ENCODE data around the gene AUNIP. TPM values are rescaled to one million over a fixed set of nuclear protein-coding genes. Genes with fewer than 3 reads are reported as not detected.

The AUNIP gene
- total and polyA plus RNA-seq, 2 experiments from 2014 or later, result 2.2 to 2.3 TPM

GRCh38 chr1:25836695-25837094 lies 22.6 kb downstream of the AUNIP start:
- Histone ChIP-seq H3K27me3 (replicated peaks; ENCODE audit: insufficient read depth) (no peaks in the 10 kb centered on the region), H3K79me2 (ENCODE audit: insufficient read depth) (peaks cover 8% of the 10 kb centered on the region; the same call in 1 of the 2 replicates), H2AFZ (no peak overlapping the region), H3K9ac (no peak overlapping the region), H3K9me3 (ENCODE audit: low read depth) (no peaks in the 10 kb centered on the region), H3K4me3 (no peak overlapping the region), H3K4me2 (ENCODE audit: unreplicated experiment) (no peak overlapping the region), H3K4me1 (ENCODE audit: insufficient read depth) (no peaks in the 10 kb centered on the region), H3F3A (ENCODE audit: insufficient read depth) (peaks cover 4% of the 10 kb centered on the region; the same call in 1 of the 2 replicates), H3K36me3 (ENCODE audit: low read depth) (peaks cover 25% of the 10 kb centered on the region), H3K9me2 (ENCODE audit: insufficient read depth) (no peaks in the 10 kb centered on the region), H3K27ac (no peak overlapping the region), H4K20me1 (ENCODE audit: insufficient read depth) (no peaks in the 10 kb centered on the region)
- DNase-seq, result peak; percentile 20
- no peak for TF ChIP-seq EZH2 (IDR thresholded peaks at IDR 0.05; ENCODE audit: insufficient read depth, poor library complexity, severe bottlenecking)
- TF ChIP-seq EZH2phosphoT487 (IDR thresholded peaks at IDR 0.05; ENCODE audit: insufficient read depth, low read depth), result no peak
- 82 to 90% methylated on average over 3 of the region's 3 CpGs for WGBS, 2 experiments (ENCODE audit: low coverage in 1 of 2, low lambda C conversion rate in 2 of 2, missing lambda C conversion rate in 2 of 2)
- in situ Hi-C loops (cut with MboI), result no loop called here

GRCh38 chr1:25834894-25835293 lies 24.4 kb downstream of the AUNIP start:
- no peak overlapping the region for H3K27ac ChIP-seq
- DNase-seq, result no peak
- no peak for TF ChIP-seq EZH2 (IDR thresholded peaks at IDR 0.05; ENCODE audit: insufficient read depth, poor library complexity, severe bottlenecking)
- TF ChIP-seq EZH2phosphoT487 (IDR thresholded peaks at IDR 0.05; ENCODE audit: insufficient read depth, low read depth), result no peak
- no peaks in the 10 kb centered on the region for H3K27me3 ChIP-seq (replicated peaks; ENCODE audit: insufficient read depth)
- in situ Hi-C loops (cut with MboI), result no loop called here
- no peak overlapping the region for H3K9ac ChIP-seq
- peaks cover 8% of the 10 kb centered on the region; the same call in 1 of the 2 replicates for H3K79me2 ChIP-seq (ENCODE audit: insufficient read depth)
- 58% methylated on average over 3 of the region's 3 CpGs for WGBS, 2 experiments (ENCODE audit: low coverage in 1 of 2, low lambda C conversion rate in 2 of 2, missing lambda C conversion rate in 2 of 2)
- H3K36me3 ChIP-seq (ENCODE audit: low read depth), result peaks cover 38% of the 10 kb centered on the region
- peaks cover 4% of the 10 kb centered on the region; the same call in 1 of the 2 replicates for H3F3A ChIP-seq (ENCODE audit: insufficient read depth)
- H3K4me3 ChIP-seq, result no peak overlapping the region
- no peak overlapping the region for H3K4me2 ChIP-seq (ENCODE audit: unreplicated experiment)
- no peaks in the 10 kb centered on the region for H3K9me3 ChIP-seq (ENCODE audit: low read depth)
- H3K4me1 ChIP-seq (ENCODE audit: insufficient read depth), result no peaks in the 10 kb centered on the region
- H3K9me2 ChIP-seq (ENCODE audit: insufficient read depth), result no peaks in the 10 kb centered on the region
- H2AFZ ChIP-seq, result no peak overlapping the region
- H4K20me1 ChIP-seq (ENCODE audit: insufficient read depth), result no peaks in the 10 kb centered on the region

- Histone ChIP-seq H3K9me2 (ENCODE audit: insufficient read depth) (no peaks in the 10 kb centered on the region), H3K4me1 (ENCODE audit: insufficient read depth) (no peaks in the 10 kb centered on the region), H3K9ac (no peak overlapping the region), H2AFZ (no peak overlapping the region), H3F3A (ENCODE audit: insufficient read depth) (peaks cover 4% of the 10 kb centered on the region; the same call in 1 of the 2 replicates), H4K20me1 (ENCODE audit: insufficient read depth) (no peaks in the 10 kb centered on the region), H3K4me3 (no peak overlapping the region), H3K27ac (no peak overlapping the region), H3K36me3 (ENCODE audit: low read depth) (peaks cover 55% of the 10 kb centered on the region), H3K4me2 (ENCODE audit: unreplicated experiment) (no peak overlapping the region), H3K27me3 (replicated peaks; ENCODE audit: insufficient read depth) (no peaks in the 10 kb centered on the region), H3K79me2 (ENCODE audit: insufficient read depth) (no peaks in the 10 kb centered on the region; the same call in 1 of the 2 replicates), H3K9me3 (ENCODE audit: low read depth) (no peaks in the 10 kb centered on the region)
- no peak for TF ChIP-seq EZH2phosphoT487 (IDR thresholded peaks at IDR 0.05; ENCODE audit: insufficient read depth, low read depth)
- TF ChIP-seq EZH2 (IDR thresholded peaks at IDR 0.05; ENCODE audit: insufficient read depth, poor library complexity, severe bottlenecking), result no peak
- WGBS, 2 experiments (ENCODE audit: low coverage in 1 of 2, low lambda C conversion rate in 2 of 2, missing lambda C conversion rate in 2 of 2), result 98 to 99% methylated on average over 5 of the region's 5 CpGs
- no peak for DNase-seq
- in situ Hi-C loops (cut with MboI), result no loop called here
Observed at GRCh38 chr1:25833158-25833557, 26.1 kb downstream of the AUNIP start.

- peaks cover under 1% of the 10 kb centered on the region; the same call in 1 of the 2 replicates for H3F3A ChIP-seq (ENCODE audit: insufficient read depth)
- no peak for DNase-seq
- TF ChIP-seq EZH2phosphoT487 (IDR thresholded peaks at IDR 0.05; ENCODE audit: insufficient read depth, low read depth) (no peak), EZH2 (IDR thresholded peaks at IDR 0.05; ENCODE audit: insufficient read depth, poor library complexity, severe bottlenecking) (no peak)
- WGBS, 2 experiments (ENCODE audit: low coverage in 1 of 2, low lambda C conversion rate in 2 of 2, missing lambda C conversion rate in 2 of 2), result 91 to 96% methylated on average over 6 of the region's 6 CpGs
- H3K27me3 ChIP-seq (replicated peaks; ENCODE audit: insufficient read depth), result no peaks in the 10 kb centered on the region
- peaks cover 61% of the 10 kb centered on the region for H3K36me3 ChIP-seq (ENCODE audit: low read depth)
- H3K9me2 ChIP-seq (ENCODE audit: insufficient read depth), result no peaks in the 10 kb centered on the region
- in situ Hi-C loops (cut with MboI), result no loop called here
- H3K4me3 ChIP-seq, result no peak overlapping the region
- no peaks in the 10 kb centered on the region for H3K9me3 ChIP-seq (ENCODE audit: low read depth)
- no peaks in the 10 kb centered on the region for H3K4me1 ChIP-seq (ENCODE audit: insufficient read depth)
- no peak overlapping the region for H3K27ac ChIP-seq
- H3K9ac ChIP-seq, result no peak overlapping the region
- no peaks in the 10 kb centered on the region; the same call in 1 of the 2 replicates for H3K79me2 ChIP-seq (ENCODE audit: insufficient read depth)
- no peak overlapping the region for H3K4me2 ChIP-seq (ENCODE audit: unreplicated experiment)
- H2AFZ ChIP-seq, result no peak overlapping the region
- no peaks in the 10 kb centered on the region for H4K20me1 ChIP-seq (ENCODE audit: insufficient read depth)
Observed at GRCh38 chr1:25832336-25833037, 26.8 kb downstream of the AUNIP start.

Measured in GM23248 (cell line).